SK-N-MC (cell line): ENCODE results near the gene DNPH1.

Source experiments
- DNase-seq: peaks from one replicate; pipeline ENCODE4 v3.0.0-alpha.2; 2011; ENCODE audit warnings: low read depth, low spot score
- H3K27ac ChIP-seq: fragments of 200-600 bp; sonication (generic); 2 replicates; pipeline ENCODE4 v1.5.1; 2016; ENCODE audit warnings: mixed run types
- H3K36me3 ChIP-seq: fragments of 200-600 bp; sonication (generic); 2 replicates; pipeline ENCODE4 v1.6.1; 2017; ENCODE audit warnings: antibody characterized with exemption, low read length, mixed read lengths; ENCODE audit not compliant: insufficient read depth
- H3K4me3 ChIP-seq: fragments of 200-600 bp; sonication (generic); 2 replicates; pipeline ENCODE4 v1.5.1; 2016
- H3K9ac ChIP-seq: fragments of 200-600 bp; sonication (generic); 2 replicates; pipeline ENCODE4 v1.8.0; 2017; ENCODE audit warnings: mixed run types, mixed read lengths; ENCODE audit not compliant: insufficient read length
- H3K9me3 ChIP-seq: fragments of 200-600 bp; sonication (generic); 2 replicates; pipeline ENCODE4 v1.6.1; 2017; ENCODE audit warnings: low read depth, mild to moderate bottlenecking, antibody characterized with exemption, low read length, moderate library complexity, mixed read lengths
- EZH2 ChIP-seq: fragments of 200-600 bp; sonication (generic); IDR thresholded peaks from one replicate; pipeline ENCODE4 v1.6.1; 2017; ENCODE audit warnings: antibody characterized with exemption
- FOXP2 ChIP-seq: optimal IDR thresholded peaks from 2 replicates; pipeline ENCODE3; 2011; ENCODE audit warnings: mild to moderate bottlenecking, moderate library complexity; ENCODE audit not compliant: insufficient read depth; ENCODE audit errors: extremely low read length, control extremely low read depth
- POLR2AphosphoS5 ChIP-seq: IDR thresholded peaks from 2 replicates; pipeline ENCODE4 v1.6.1; 2012; ENCODE audit warnings: mild to moderate bottlenecking, low read depth, low read length, borderline replicate concordance

DNPH1 gene

DNA sequence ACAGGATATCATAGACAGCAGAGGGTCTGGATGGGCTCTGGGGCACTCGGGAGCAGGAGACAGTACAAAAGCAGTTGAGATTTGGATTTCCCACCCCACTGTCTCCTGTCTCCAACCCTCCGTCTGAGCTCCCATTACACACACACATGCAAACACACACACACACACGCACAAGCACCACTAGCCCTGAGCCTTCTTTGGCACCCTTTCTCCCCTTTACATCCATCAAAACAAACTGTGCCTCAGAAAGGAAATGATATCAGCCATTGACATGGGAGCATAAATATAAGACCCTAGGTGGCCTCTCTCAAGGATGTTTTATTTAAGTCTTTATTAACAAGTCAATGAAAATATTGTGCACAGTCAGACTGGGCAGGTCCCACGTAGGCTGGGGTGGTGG lies 31.5 kb upstream of the DNPH1 start:
- DNase-seq: no peak
- Histone ChIP-seq H3K4me3 (no peak overlapping the region), H3K27ac (peak overlapping the region; percentile 36; the same call in 1 of the 2 replicates), H3K36me3 (no peaks in the 10 kb centered on the region), H3K9me3 (no peaks in the 10 kb centered on the region), H3K9ac (no peak overlapping the region)
- TF ChIP-seq EZH2 (no peak), FOXP2 (no peak), POLR2AphosphoS5 (no peak)

DNA sequence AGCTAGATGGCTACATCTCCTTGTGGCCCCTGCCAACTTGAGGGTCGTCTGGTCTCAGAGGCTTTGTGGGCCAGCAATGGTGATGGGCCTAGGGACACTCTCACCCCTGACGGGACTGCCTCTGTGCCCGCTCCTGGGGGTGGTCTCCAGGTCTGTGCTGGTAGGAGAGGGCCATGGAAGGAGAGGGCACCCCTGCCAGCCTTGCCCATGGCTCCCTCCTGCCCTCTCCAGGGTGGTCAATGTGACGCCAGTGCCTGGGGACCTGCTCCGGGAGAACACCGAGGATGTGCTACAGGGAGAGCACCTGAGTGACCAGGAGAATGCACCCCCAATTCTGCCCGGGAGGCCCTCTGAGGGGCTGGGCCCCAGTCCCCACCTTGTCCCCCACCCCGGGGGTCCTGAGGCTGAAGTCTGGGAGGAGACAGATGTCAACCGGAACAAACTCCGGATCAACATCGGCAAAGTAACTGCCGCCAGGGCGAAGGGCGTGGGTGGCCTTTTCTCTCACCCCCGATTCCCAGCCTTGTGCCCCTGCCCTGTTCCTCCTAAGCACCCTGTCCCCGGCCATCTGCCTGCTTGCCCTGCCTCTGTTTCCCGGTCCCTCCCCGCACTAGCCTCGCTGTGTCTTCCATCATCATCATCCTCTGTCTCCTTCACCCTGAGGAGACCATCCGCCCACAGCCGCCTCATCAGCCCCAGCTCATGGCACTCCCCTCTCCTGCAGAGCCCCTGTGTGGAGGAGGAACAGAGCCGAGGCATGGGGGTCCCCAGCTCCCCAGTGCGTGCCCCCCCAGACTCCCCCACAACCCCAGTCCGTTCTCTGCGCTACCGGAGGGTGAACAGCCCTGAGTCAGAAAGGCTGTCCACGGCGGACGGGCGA lies 29.8 kb upstream of the DNPH1 start:
- no peak for DNase-seq
- H3K9ac ChIP-seq: no peak overlapping the region
- no peak for TF ChIP-seq FOXP2
- H3K4me3 ChIP-seq: no peak overlapping the region
- no peak overlapping the region for H3K27ac ChIP-seq
- H3K9me3 ChIP-seq: no peaks in the 10 kb centered on the region
- H3K36me3 ChIP-seq: no peaks in the 10 kb centered on the region

DNA sequence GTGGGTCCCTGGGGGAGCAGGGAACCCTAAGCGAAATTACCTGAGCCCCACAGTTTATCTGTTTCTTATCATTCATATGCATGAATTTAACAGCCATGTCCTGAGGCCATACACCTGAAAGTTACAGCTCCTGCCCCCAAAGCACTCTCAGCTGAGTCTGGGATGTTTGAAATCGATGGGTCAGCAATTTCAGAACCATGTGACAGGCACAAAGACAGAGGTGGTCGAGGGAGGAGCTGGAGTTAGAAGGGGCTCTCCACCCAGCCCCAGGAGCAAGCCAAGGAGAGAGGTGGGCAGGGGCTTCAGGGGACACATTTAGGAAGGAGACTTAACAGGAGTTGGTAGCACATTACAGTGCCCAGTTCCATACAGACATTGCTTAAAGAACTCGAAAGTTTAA lies 28.9 kb upstream of the DNPH1 start:
- H3K9me3 ChIP-seq: no peaks in the 10 kb centered on the region
- no peak overlapping the region for H3K27ac ChIP-seq
- DNase-seq: no peak
- TF ChIP-seq POLR2AphosphoS5 (no peak), FOXP2 (no peak), EZH2 (no peak)
- H3K36me3 ChIP-seq: no peaks in the 10 kb centered on the region
- H3K4me3 ChIP-seq: no peak overlapping the region
- H3K9ac ChIP-seq: no peak overlapping the region

DNA sequence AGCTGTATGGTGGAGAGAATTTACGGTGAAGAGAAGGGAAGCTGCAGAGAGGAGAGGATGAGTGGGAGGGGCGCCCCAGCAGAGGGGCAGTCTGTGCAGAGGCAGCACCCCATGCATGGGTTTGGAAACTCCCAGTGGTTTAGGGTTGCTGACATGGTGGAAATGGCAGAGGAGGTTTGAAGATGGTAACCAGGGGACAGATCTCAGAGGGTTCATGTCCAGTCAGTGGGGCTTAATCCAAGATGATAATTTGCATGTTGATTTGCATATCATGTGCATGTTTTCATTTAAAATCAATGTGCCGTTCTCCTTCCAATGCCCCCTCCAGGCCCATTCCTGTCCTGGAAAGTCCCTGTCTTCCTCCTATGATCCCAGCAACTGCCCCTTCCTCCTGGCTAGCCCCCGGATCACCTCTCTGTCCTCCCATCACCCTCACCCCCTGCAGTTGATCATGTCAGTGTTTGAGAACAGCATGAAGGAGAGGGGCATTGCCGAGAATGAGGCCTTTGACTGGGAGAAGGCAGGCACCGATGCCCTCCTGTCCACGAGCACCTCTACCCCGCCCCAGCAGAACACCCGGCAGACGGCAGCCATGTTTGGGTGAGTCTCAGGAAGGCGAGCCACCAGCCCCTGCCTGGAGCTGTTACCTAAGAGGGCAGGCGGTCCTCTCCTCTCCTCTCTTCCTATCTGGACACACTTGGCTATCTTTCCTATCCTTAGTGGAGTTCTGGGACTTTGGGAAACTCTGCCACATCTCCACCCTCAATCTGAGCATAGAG lies 28.3 kb upstream of the DNPH1 start:
- Histone ChIP-seq H3K4me3 (no peak overlapping the region), H3K36me3 (no peaks in the 10 kb centered on the region), H3K9me3 (no peaks in the 10 kb centered on the region), H3K27ac (no peak overlapping the region), H3K9ac (no peak overlapping the region)
- DNase-seq: no peak
- TF ChIP-seq POLR2AphosphoS5: no peak
- no peak for TF ChIP-seq FOXP2
- no peak for TF ChIP-seq EZH2

- Histone ChIP-seq H3K36me3 (no peaks in the 10 kb centered on the region), H3K4me3 (no peak overlapping the region), H3K9me3 (no peaks in the 10 kb centered on the region), H3K27ac (no peak overlapping the region), H3K9ac (no peak overlapping the region)
- TF ChIP-seq FOXP2: no peak
- no peak for TF ChIP-seq EZH2
- TF ChIP-seq POLR2AphosphoS5: no peak
- no peak for DNase-seq
Measured at GRCh38 chr6:43256670-43257366, 27.5 kb upstream of the DNPH1 start.

- TF ChIP-seq EZH2 (no peak), POLR2AphosphoS5 (no peak), FOXP2 (no peak)
- no peak overlapping the region for H3K27ac ChIP-seq
- no peaks in the 10 kb centered on the region for H3K9me3 ChIP-seq
- H3K4me3 ChIP-seq: no peak overlapping the region
- no peaks in the 10 kb centered on the region for H3K36me3 ChIP-seq
- DNase-seq: no peak
- no peak overlapping the region for H3K9ac ChIP-seq
Measured at GRCh38 chr6:43255408-43256054, 26.2 kb upstream of the DNPH1 start.

DNA sequence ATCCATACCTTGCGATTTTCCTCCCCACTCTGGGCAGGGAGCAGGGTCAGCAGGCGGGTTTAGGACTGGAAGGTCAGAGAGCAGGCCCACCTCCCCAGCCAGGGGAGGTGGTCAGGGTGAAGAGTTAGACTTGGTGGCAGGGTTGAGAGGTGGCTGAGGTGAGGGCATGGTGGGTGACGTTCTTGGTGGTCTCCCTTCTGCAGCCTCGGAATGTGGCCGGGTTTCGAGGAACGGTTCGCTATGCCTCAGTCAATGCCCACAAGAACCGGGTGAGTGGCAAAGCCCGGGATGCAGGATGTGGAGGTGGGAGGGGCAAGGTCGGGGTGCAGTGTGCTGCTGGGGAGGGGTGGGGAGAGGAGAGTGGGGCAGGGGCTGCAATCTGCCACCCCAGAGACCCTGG lies 25.6 kb upstream of the DNPH1 start:
- DNase-seq: no peak
- H3K9me3 ChIP-seq: no peaks in the 10 kb centered on the region
- H3K4me3 ChIP-seq: no peak overlapping the region
- H3K27ac ChIP-seq: no peak overlapping the region
- H3K9ac ChIP-seq: no peak overlapping the region
- no peaks in the 10 kb centered on the region for H3K36me3 ChIP-seq
- no peak for TF ChIP-seq FOXP2
- TF ChIP-seq EZH2: no peak
- no peak for TF ChIP-seq POLR2AphosphoS5

GRCh38 chr6:43254138-43254817 lies 25.0 kb upstream of the DNPH1 start:
- no peaks in the 10 kb centered on the region for H3K36me3 ChIP-seq
- no peak overlapping the region for H3K27ac ChIP-seq
- no peak for DNase-seq
- H3K4me3 ChIP-seq: no peak overlapping the region
- no peak for TF ChIP-seq POLR2AphosphoS5
- TF ChIP-seq EZH2: no peak
- TF ChIP-seq FOXP2: no peak
- H3K9me3 ChIP-seq: no peaks in the 10 kb centered on the region
- H3K9ac ChIP-seq: no peak overlapping the region
